ENCODE data around the gene STK4. TPM values are rescaled to one million over a fixed set of nuclear protein-coding genes. Genes with fewer than 3 reads are reported as not detected.

The STK4 gene
- total RNA-seq, 1 experiment from 2014 or later: 41.2 TPM

DNA sequence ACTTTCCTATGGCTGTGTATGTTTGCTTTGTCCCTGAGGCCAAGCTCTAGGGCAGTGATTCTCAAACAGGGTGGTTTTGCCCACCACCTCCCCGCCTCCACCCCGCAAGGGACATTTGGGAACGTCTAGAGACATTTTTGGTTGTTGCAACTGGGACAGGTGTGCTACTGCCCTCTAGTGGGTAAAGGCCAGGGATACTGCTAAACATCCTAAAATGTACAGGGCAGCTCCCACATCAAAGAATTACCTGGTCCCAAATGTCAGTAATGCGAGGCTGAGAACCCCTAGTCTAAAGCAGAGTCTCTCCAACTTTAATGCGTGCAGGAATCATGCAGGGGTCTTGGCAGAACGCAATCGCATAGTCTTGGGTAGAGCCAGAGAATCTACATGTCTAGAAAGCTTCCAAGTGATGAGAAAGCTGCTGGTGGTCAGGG, 129.5 kb downstream of the STK4 start:
- Mint-ChIP-seq H3K27ac (no peak overlapping the region), H3K4me3 (no peak overlapping the region), H3K4me1 (peaks cover 12% of the 10 kb centered on the region), H3K36me3 (peaks cover 3% of the 10 kb centered on the region; the same call in 1 of the 2 replicates), H3K9me3 (no peaks in the 10 kb centered on the region), H3K27me3 (ENCODE audit: low read depth) (peaks cover 48% of the 10 kb centered on the region)
- no peak for TF ChIP-seq JAZF1 (CRISPR knock-in tag; IDR thresholded peaks at IDR 0.05)
- TF ChIP-seq, protein P1, sequence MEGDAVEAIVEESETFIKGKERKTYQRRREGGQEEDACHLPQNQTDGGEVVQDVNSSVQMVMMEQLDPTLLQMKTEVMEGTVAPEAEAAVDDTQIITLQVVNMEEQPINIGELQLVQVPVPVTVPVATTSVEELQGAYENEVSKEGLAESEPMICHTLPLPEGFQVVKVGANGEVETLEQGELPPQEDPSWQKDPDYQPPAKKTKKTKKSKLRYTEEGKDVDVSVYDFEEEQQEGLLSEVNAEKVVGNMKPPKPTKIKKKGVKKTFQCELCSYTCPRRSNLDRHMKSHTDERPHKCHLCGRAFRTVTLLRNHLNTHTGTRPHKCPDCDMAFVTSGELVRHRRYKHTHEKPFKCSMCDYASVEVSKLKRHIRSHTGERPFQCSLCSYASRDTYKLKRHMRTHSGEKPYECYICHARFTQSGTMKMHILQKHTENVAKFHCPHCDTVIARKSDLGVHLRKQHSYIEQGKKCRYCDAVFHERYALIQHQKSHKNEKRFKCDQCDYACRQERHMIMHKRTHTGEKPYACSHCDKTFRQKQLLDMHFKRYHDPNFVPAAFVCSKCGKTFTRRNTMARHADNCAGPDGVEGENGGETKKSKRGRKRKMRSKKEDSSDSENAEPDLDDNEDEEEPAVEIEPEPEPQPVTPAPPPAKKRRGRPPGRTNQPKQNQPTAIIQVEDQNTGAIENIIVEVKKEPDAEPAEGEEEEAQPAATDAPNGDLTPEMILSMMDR (IDR thresholded peaks at IDR 0.05): peak; percentile 66; the same call in 1 of the 2 replicates
- ChIA-PET CTCF (interaction anchor here (0.5 to 9.5 kb wide), 38 partner anchors 9 to 908 kb away, joined by 3 to 165 read pairs (median 4); partner anchors contain the start of genes SEMG1, STK4, TOMM34 and WFDC12), POLR2A (interaction anchor here (0.6 kb wide), 1 partner anchor 83 kb away, joined by 3 read pairs; no protein-coding TSS in a partner anchor)
- DNase-seq (ENCODE audit: low spot score) (peak; percentile 70), ATAC-seq (peak; percentile 50)

DNA sequence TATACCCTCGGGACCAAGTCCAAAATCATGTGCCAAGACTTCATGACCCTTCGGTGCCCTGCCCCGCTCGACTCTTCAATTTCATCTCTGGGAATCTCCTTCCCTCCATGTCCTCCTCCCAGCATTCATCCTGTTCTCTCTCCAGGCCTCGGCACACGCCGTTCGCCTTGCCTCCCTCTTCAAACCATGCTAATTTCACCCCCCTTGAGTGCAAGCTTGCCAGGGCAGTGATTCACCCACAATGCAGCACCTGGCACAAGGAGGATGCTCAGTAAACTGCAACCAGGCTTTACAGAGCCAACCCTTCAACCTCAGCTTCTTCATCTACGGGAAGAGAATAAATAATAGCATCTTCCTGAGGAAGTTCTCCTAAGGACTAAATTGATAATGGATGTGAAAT, 130.5 kb downstream of the STK4 start:
- peaks cover 15% of the 10 kb centered on the region for H3K4me1 Mint-ChIP-seq
- TF ChIP-seq TCF7 (CRISPR knock-in tag; IDR thresholded peaks at IDR 0.05; ENCODE audit: low read depth): no peak
- H3K27me3 Mint-ChIP-seq (ENCODE audit: low read depth): peaks cover 56% of the 10 kb centered on the region
- H3K36me3 Mint-ChIP-seq: peaks cover 3% of the 10 kb centered on the region; the same call in 1 of the 2 replicates
- H3K4me3 Mint-ChIP-seq: no peak overlapping the region
- DNase-seq (ENCODE audit: low spot score) (no peak), ATAC-seq (no peak)
- POLR2A ChIA-PET: no interaction called here
- H3K9me3 Mint-ChIP-seq: no peaks in the 10 kb centered on the region
- H3K27ac Mint-ChIP-seq: no peak overlapping the region
- CTCF ChIA-PET: interaction anchor here (0.9 to 9.5 kb wide), 23 partner anchors 9 to 212 kb away, joined by 3 to 165 read pairs (median 8); partner anchors contain the start of genes STK4, TOMM34, WFDC12 and WFDC5

DNA sequence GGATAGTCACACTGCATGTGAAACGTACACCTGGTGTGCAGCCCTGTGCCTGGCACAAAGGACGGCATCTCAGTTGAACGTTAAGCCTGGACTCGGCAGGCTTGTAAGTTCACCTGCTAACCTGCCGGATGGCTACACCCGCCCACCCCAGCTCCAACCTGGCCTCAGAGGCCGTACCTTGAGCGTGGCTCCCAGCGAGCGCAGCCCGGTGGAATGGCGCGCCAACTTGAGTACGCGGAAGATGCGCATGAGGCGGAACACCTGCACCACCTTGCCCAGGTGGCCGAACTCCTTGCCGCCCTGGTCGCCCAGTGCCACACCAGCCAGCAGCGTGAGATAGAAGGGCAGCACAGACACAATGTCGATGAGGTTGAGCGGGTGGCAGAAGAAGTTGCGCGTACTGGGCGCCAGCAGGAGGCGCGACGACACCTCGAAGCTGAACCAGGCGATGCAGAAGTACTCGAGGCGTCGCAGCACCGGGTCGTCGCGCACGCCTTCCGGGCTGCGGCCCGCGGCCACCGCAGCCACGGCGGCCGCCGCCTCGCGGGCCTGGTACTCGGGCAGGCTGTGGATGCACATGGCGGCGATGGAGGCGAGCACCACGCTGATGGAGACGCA, 131.3 kb downstream of the STK4 start:
- ATAC-seq: no peak
- Mint-ChIP-seq H3K36me3 (peaks cover 3% of the 10 kb centered on the region; the same call in 1 of the 2 replicates), H3K4me1 (peaks cover 15% of the 10 kb centered on the region), H3K9me3 (no peaks in the 10 kb centered on the region), H3K27me3 (ENCODE audit: low read depth) (peaks cover 61% of the 10 kb centered on the region), H3K4me3 (peak overlapping the region; percentile 34), H3K27ac (no peak overlapping the region)
- no peak for TF ChIP-seq OVOL2 (CRISPR knock-in tag; IDR thresholded peaks at IDR 0.05; ENCODE audit: borderline replicate concordance)
- TF ChIP-seq, protein P2, sequence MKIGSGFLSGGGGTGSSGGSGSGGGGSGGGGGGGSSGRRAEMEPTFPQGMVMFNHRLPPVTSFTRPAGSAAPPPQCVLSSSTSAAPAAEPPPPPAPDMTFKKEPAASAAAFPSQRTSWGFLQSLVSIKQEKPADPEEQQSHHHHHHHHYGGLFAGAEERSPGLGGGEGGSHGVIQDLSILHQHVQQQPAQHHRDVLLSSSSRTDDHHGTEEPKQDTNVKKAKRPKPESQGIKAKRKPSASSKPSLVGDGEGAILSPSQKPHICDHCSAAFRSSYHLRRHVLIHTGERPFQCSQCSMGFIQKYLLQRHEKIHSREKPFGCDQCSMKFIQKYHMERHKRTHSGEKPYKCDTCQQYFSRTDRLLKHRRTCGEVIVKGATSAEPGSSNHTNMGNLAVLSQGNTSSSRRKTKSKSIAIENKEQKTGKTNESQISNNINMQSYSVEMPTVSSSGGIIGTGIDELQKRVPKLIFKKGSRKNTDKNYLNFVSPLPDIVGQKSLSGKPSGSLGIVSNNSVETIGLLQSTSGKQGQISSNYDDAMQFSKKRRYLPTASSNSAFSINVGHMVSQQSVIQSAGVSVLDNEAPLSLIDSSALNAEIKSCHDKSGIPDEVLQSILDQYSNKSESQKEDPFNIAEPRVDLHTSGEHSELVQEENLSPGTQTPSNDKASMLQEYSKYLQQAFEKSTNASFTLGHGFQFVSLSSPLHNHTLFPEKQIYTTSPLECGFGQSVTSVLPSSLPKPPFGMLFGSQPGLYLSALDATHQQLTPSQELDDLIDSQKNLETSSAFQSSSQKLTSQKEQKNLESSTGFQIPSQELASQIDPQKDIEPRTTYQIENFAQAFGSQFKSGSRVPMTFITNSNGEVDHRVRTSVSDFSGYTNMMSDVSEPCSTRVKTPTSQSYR (CRISPR knock-in tag; IDR thresholded peaks at IDR 0.05): no peak
- no peak for TF ChIP-seq ZNF232 (CRISPR knock-in tag; IDR thresholded peaks at IDR 0.05)
- TF ChIP-seq TEAD4 (CRISPR knock-in tag; IDR thresholded peaks at IDR 0.05): no peak
- TF ChIP-seq, protein P3, sequence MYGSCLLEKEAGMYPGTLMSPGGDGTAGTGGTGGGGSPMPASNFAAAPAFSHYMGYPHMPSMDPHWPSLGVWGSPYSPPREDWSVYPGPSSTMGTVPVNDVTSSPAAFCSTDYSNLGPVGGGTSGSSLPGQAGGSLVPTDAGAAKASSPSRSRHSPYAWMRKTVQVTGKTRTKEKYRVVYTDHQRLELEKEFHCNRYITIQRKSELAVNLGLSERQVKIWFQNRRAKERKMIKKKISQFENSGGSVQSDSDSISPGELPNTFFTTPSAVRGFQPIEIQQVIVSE (CRISPR knock-in tag; IDR thresholded peaks at IDR 0.05; ENCODE audit: borderline replicate concordance): no peak
- TF ChIP-seq TCF7 (CRISPR knock-in tag; IDR thresholded peaks at IDR 0.05; ENCODE audit: low read depth): no peak
- no peak for TF ChIP-seq ZNF396 (CRISPR knock-in tag; IDR thresholded peaks at IDR 0.05; ENCODE audit: borderline replicate concordance)
- TF ChIP-seq KAT7 (CRISPR knock-in tag; IDR thresholded peaks at IDR 0.05; ENCODE audit: borderline replicate concordance): no peak
- TF ChIP-seq JAZF1 (CRISPR knock-in tag; IDR thresholded peaks at IDR 0.05): no peak
- TF ChIP-seq TP53 (CRISPR knock-in tag; IDR thresholded peaks at IDR 0.05): no peak
- no peak for TF ChIP-seq ATF1 (CRISPR knock-in tag; IDR thresholded peaks at IDR 0.05)
- no peak for TF ChIP-seq SMAD4 (CRISPR knock-in tag; IDR thresholded peaks at IDR 0.05)
- TF ChIP-seq FOXJ3 (CRISPR knock-in tag; IDR thresholded peaks at IDR 0.05; ENCODE audit: borderline replicate concordance): no peak
- ChIA-PET CTCF (interaction anchor here (0.8 to 9.5 kb wide), 13 partner anchors 15 to 203 kb away, joined by 3 to 165 read pairs (median 10); partner anchors contain the start of gene WFDC5), POLR2A (no interaction called here)
- peak; percentile 50 for DNase-seq (ENCODE audit: low spot score)
